Measurements from ENCODE around the gene CD22.
A peak's percentile ranks its signal among the peaks of the same experiment; 100 is the strongest.

Gene CD22

DNA sequence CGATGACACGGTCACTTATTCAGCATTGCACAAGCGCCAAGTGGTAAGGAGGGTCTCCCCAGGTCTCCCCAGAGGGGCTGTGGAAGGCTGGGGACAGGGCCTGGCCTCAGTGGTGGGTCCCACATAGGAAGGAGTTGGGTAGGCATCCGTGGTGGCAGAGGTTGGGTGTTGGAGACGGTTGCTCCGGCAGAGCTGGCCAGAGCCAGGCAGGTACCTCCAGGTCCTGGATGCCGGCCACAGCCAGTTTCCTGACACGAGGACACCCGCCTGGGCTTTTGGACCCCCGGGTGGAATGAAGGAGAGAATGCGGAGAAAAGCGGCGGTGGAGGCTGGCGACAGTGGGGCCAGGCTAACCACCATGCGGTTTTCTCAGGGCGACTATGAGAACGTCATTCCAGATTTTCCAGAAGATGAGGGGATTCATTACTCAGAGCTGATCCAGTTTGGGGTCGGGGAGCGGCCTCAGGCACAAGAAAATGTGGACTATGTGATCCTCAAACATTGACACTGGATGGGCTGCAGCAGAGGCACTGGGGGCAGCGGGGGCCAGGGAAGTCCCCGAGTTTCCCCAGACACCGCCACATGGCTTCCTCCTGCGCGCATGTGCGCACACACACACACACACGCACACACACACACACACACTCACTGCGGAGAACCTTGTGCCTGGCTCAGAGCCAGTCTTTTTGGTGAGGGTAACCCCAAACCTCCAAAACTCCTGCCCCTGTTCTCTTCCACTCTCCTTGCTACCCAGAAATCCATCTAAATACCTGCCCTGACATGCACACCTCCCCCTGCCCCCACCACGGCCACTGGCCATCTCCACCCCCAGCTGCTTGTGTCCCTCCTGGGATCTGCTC lies 17.4 kb downstream of the CD22 start:
- no peaks in the 10 kb centered on the region for H3K36me3 Mint-ChIP-seq (ENCODE audit: low read depth)
- H3K4me3 Mint-ChIP-seq: peak overlapping the region; percentile 7
- no peaks in the 10 kb centered on the region for H3K9me3 Mint-ChIP-seq
- H3K27ac Mint-ChIP-seq: peak overlapping the region; percentile 93
- H3K4me1 Mint-ChIP-seq (ENCODE audit: low read depth): peaks cover 66% of the 10 kb centered on the region
- intact Hi-C loops (cut with micrococcal nuclease): loop anchor here (5.0 kb wide), 2 partner anchors 64 to 79 kb away; partner anchors contain the start of genes HAMP and USF2
- peaks cover 49% of the 10 kb centered on the region for H3K27me3 Mint-ChIP-seq

- Mint-ChIP-seq H3K4me3 (peak within 1 kb of the TSS; percentile 3), H3K36me3 (ENCODE audit: low read depth) (no peaks in the 10 kb centered on the region), H3K9me3 (no peaks in the 10 kb centered on the region), H3K27me3 (peaks cover 55% of the 10 kb centered on the region), H3K27ac (peak within 1 kb of the TSS; percentile 93), H3K4me1 (ENCODE audit: low read depth) (peaks cover 57% of the 10 kb centered on the region)
- intact Hi-C loops (cut with micrococcal nuclease): loop anchor here (5.0 kb wide), 2 partner anchors 65 to 80 kb away; partner anchors contain the start of genes HAMP and USF2
These were observed 18.4 kb downstream of the CD22 start, which contains the start of gene FFAR1 for GRCh38 chr19:35347171-35347929. Gene FFAR1, plus strand, starts transcription at chr19:35347902. Its CDS starts 3,650 bp downstream, at chr19:35351552.

DNA sequence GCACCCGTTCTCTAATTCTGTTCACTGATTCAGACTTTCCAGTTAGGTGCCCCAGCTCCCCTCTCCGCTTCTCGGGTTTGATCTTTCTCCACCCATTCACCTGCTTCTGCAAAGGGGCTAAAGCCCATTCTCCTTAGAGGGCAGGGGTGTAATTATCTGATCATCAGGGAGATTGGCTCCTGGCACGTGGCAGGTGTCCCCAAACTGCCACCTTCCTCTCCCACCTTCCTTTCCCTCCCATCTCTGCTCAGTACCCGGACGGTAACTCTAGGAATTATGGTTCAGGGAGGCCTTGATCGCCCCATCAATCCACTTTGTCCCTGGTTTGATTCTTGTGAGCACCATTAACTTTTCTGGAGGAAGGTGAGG lies 18.9 kb downstream of the CD22 start:
- Mint-ChIP-seq H3K4me1 (ENCODE audit: low read depth) (peaks cover 60% of the 10 kb centered on the region), H3K4me3 (no peak overlapping the region), H3K27me3 (peaks cover 51% of the 10 kb centered on the region), H3K27ac (peak overlapping the region; percentile 93), H3K9me3 (no peaks in the 10 kb centered on the region), H3K36me3 (ENCODE audit: low read depth) (no peaks in the 10 kb centered on the region)
- intact Hi-C loops (cut with micrococcal nuclease): loop anchor here (5.0 kb wide), 2 partner anchors 66 to 81 kb away; partner anchors contain the start of genes HAMP and USF2

- H3K27ac Mint-ChIP-seq: peak overlapping the region; percentile 45
- intact Hi-C loops (cut with micrococcal nuclease): loop anchor here (5.0 kb wide), 2 partner anchors 67 to 82 kb away; partner anchors contain the start of genes HAMP and USF2
- H3K9me3 Mint-ChIP-seq: no peaks in the 10 kb centered on the region
- no peak overlapping the region for H3K4me3 Mint-ChIP-seq
- peaks cover 50% of the 10 kb centered on the region for H3K27me3 Mint-ChIP-seq
- peaks cover 61% of the 10 kb centered on the region for H3K4me1 Mint-ChIP-seq (ENCODE audit: low read depth)
- H3K36me3 Mint-ChIP-seq (ENCODE audit: low read depth): no peaks in the 10 kb centered on the region
These were observed 20.1 kb downstream of the CD22 start for GRCh38 chr19:35348911-35349611.

- Mint-ChIP-seq H3K4me1 (ENCODE audit: low read depth) (peaks cover 61% of the 10 kb centered on the region), H3K9me3 (no peaks in the 10 kb centered on the region), H3K4me3 (no peak overlapping the region), H3K36me3 (ENCODE audit: low read depth) (no peaks in the 10 kb centered on the region), H3K27ac (peak overlapping the region; percentile 45), H3K27me3 (peaks cover 46% of the 10 kb centered on the region)
- intact Hi-C loops (cut with micrococcal nuclease): loop anchor here (5.0 to 10.0 kb wide), 4 partner anchors 65 to 242 kb away; partner anchors contain the start of genes HAMP and USF2
These were observed 20.9 kb downstream of the CD22 start for GRCh38 chr19:35349614-35350521.

GRCh38 chr19:35350591-35350990 lies 21.6 kb downstream of the CD22 start:
- H3K27me3 Mint-ChIP-seq: peaks cover 43% of the 10 kb centered on the region
- no peak overlapping the region for H3K4me3 Mint-ChIP-seq
- intact Hi-C loops (cut with micrococcal nuclease): loop anchor here (5.0 to 10.0 kb wide), 2 partner anchors 64 to 242 kb away; no protein-coding TSS in a partner anchor
- peaks cover 57% of the 10 kb centered on the region for H3K4me1 Mint-ChIP-seq (ENCODE audit: low read depth)
- no peaks in the 10 kb centered on the region for H3K36me3 Mint-ChIP-seq (ENCODE audit: low read depth)
- peak overlapping the region; percentile 77 for H3K27ac Mint-ChIP-seq
- H3K9me3 Mint-ChIP-seq: no peaks in the 10 kb centered on the region

DNA sequence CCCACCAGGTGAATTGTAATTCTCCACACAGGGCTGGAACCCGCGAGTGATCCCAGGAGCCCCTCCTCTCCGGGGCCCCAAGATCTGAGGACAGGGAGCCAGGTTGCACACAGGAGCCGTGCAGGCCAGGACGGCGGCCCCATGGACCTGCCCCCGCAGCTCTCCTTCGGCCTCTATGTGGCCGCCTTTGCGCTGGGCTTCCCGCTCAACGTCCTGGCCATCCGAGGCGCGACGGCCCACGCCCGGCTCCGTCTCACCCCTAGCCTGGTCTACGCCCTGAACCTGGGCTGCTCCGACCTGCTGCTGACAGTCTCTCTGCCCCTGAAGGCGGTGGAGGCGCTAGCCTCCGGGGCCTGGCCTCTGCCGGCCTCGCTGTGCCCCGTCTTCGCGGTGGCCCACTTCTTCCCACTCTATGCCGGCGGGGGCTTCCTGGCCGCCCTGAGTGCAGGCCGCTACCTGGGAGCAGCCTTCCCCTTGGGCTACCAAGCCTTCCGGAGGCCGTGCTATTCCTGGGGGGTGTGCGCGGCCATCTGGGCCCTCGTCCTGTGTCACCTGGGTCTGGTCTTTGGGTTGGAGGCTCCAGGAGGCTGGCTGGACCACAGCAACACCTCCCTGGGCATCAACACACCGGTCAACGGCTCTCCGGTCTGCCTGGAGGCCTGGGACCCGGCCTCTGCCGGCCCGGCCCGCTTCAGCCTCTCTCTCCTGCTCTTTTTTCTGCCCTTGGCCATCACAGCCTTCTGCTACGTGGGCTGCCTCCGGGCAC lies 22.6 kb downstream of the CD22 start:
- intact Hi-C loops (cut with micrococcal nuclease): loop anchor here (2.0 to 10.0 kb wide), 3 partner anchors 63 to 241 kb away; no protein-coding TSS in a partner anchor
- Mint-ChIP-seq H3K36me3 (ENCODE audit: low read depth) (no peaks in the 10 kb centered on the region), H3K4me3 (no peak overlapping the region), H3K27ac (peak overlapping the region; percentile 77), H3K4me1 (ENCODE audit: low read depth) (peaks cover 56% of the 10 kb centered on the region), H3K9me3 (no peaks in the 10 kb centered on the region), H3K27me3 (peaks cover 37% of the 10 kb centered on the region)

GRCh38 chr19:35352177-35352447 lies 23.1 kb downstream of the CD22 start:
- Mint-ChIP-seq H3K4me3 (no peak overlapping the region), H3K27me3 (peaks cover 33% of the 10 kb centered on the region)

DNA sequence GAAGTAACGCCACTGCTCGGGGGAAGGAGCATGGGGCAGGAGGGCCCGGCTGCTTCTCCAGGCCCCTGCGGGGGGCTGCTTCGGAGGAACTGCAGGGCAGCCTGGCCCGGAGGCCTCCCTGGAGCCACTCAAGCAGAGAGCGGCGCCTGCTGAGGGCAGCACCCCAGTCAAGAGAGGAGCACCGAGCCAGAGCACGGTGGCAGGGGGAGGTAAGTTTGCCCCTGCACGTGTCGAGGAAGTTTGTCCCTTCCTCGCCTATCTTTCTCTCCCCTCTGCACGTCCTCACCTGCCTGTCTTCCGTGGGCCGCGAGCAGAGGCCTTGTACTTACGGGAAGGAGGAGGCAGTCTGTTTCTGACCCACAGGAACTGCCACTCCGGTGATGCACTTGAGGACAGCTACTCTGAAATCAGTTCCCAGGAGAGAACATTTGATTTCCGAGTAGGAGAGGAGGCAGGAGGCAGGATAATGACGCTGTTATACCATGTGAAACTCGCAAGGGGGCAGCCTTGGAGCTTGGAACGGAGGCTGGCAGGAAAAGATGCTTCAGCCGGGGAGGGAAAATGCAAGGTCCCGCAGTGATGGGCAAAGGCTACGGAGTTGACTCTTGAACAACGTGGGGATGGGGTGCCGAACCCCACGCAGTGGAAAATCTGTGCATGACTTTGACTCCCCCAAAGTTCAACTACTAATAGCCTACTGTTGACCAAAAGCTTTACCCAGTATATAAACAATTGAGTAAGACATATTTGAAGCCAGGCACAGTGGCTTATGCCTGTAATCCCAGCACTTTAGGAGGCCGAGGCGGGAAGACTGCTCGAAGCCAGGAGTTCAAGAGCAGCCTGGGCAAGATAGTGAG lies 23.7 kb downstream of the CD22 start:
- Mint-ChIP-seq H3K4me1 (ENCODE audit: low read depth) (peaks cover 51% of the 10 kb centered on the region), H3K27me3 (peaks cover 33% of the 10 kb centered on the region), H3K36me3 (ENCODE audit: low read depth) (no peaks in the 10 kb centered on the region), H3K4me3 (no peak overlapping the region), H3K9me3 (no peaks in the 10 kb centered on the region), H3K27ac (no peak overlapping the region)
- intact Hi-C loops (cut with micrococcal nuclease): loop anchor here (2.0 to 10.0 kb wide), 3 partner anchors 62 to 240 kb away; no protein-coding TSS in a partner anchor

More at GRCh38 chr19:35352177-35352447, 23.1 kb downstream of the CD22 start:
- intact Hi-C loops (cut with micrococcal nuclease): loop anchor here (2.0 to 10.0 kb wide), 3 partner anchors 63 to 240 kb away; no protein-coding TSS in a partner anchor
- Mint-ChIP-seq H3K9me3 (no peaks in the 10 kb centered on the region), H3K27ac (no peak overlapping the region), H3K36me3 (ENCODE audit: low read depth) (no peaks in the 10 kb centered on the region), H3K4me1 (ENCODE audit: low read depth) (peaks cover 51% of the 10 kb centered on the region)

GRCh38 chr19:35353635-35354034 lies 24.6 kb downstream of the CD22 start:
- no peaks in the 10 kb centered on the region for H3K36me3 Mint-ChIP-seq (ENCODE audit: low read depth)
- no peaks in the 10 kb centered on the region for H3K9me3 Mint-ChIP-seq
- no peak overlapping the region for H3K4me3 Mint-ChIP-seq
- H3K27ac Mint-ChIP-seq: no peak overlapping the region
- peaks cover 54% of the 10 kb centered on the region for H3K4me1 Mint-ChIP-seq (ENCODE audit: low read depth)
- intact Hi-C loops (cut with micrococcal nuclease): loop anchor here (2.0 to 10.0 kb wide), 3 partner anchors 61 to 239 kb away; no protein-coding TSS in a partner anchor
- H3K27me3 Mint-ChIP-seq: peaks cover 33% of the 10 kb centered on the region

GRCh38 chr19:35354898-35355297 lies 25.9 kb downstream of the CD22 start:
- intact Hi-C loops (cut with micrococcal nuclease): loop anchor here (5.0 to 10.0 kb wide), 2 partner anchors 60 to 237 kb away; no protein-coding TSS in a partner anchor
- peaks cover 46% of the 10 kb centered on the region for H3K4me1 Mint-ChIP-seq (ENCODE audit: low read depth)
- H3K27me3 Mint-ChIP-seq: peaks cover 25% of the 10 kb centered on the region
- no peak overlapping the region for H3K4me3 Mint-ChIP-seq
- H3K27ac Mint-ChIP-seq: no peak overlapping the region
- no peaks in the 10 kb centered on the region for H3K9me3 Mint-ChIP-seq
- no peaks in the 10 kb centered on the region for H3K36me3 Mint-ChIP-seq (ENCODE audit: low read depth)

Measured in dendritic cell treated with granulocyte-macrophage colony-stimulating factor and Interleukin-4, amounts not matched to agents 40 ng/mL and 50 ng/mL, for 4 days (primary cell).